HG02870 (cell line): ENCODE results near the gene PAPOLB.

Experiments used
- ATAC-seq: cut with Tn5 transposase; IDR thresholded peaks from one replicate; pipeline ENCODE4 v1.9.1; 2021; ENCODE audit warnings: mild to moderate bottlenecking, moderate library complexity; ENCODE audit not compliant: unreplicated experiment

The PAPOLB gene

GRCh38 chr7:4825081-4825480, 36.7 kb downstream of the PAPOLB start:
- ATAC-seq: no peak

- ATAC-seq: no peak
These were observed 37.6 kb downstream of the PAPOLB start for GRCh38 chr7:4824120-4824775.

- no peak for ATAC-seq
These were observed 38.2 kb downstream of the PAPOLB start for GRCh38 chr7:4823441-4824119.

GRCh38 chr7:4822677-4823076, 39.2 kb downstream of the PAPOLB start:
- ATAC-seq: no peak

- no peak for ATAC-seq
These were observed 40.8 kb downstream of the PAPOLB start for GRCh38 chr7:4820967-4821471.

GRCh38 chr7:4820405-4820966, 41.3 kb downstream of the PAPOLB start:
- ATAC-seq: no peak

GRCh38 chr7:4819560-4820404, 42.0 kb downstream of the PAPOLB start:
- ATAC-seq: no peak

- no peak for ATAC-seq
These were observed 43.6 kb downstream of the PAPOLB start for GRCh38 chr7:4818000-4818794.

- no peak for ATAC-seq
These were observed 44.5 kb downstream of the PAPOLB start for GRCh38 chr7:4817178-4817901.

- ATAC-seq: no peak
These were observed 45.3 kb downstream of the PAPOLB start for GRCh38 chr7:4816419-4817080.

- ATAC-seq: no peak
These were observed 46.0 kb downstream of the PAPOLB start for GRCh38 chr7:4815609-4816418.

- ATAC-seq: no peak
These were observed 46.7 kb downstream of the PAPOLB start for GRCh38 chr7:4815121-4815520.

- ATAC-seq: no peak
These were observed 47.4 kb downstream of the PAPOLB start for GRCh38 chr7:4814433-4814832.

- no peak for ATAC-seq
These were observed 52.2 kb downstream of the PAPOLB start for GRCh38 chr7:4809666-4810065.

GRCh38 chr7:4809091-4809591, 52.7 kb downstream of the PAPOLB start:
- no peak for ATAC-seq

- ATAC-seq: no peak
These were observed 53.3 kb downstream of the PAPOLB start for GRCh38 chr7:4808565-4808964.

- ATAC-seq: no peak
These were observed 53.8 kb downstream of the PAPOLB start for GRCh38 chr7:4808026-4808425.
